Hepatocyte (in vitro differentiated cells): Measurements from ENCODE around the gene RNF125. TPM values are rescaled to one million over a fixed set of nuclear protein-coding genes. Genes with fewer than 3 reads are reported as not detected.

Experiments used
- DNase-seq: peaks from one replicate; pipeline ENCODE4 v3.0.0-alpha.2; 2016; ENCODE audit warnings: low spot score
- H2AFZ ChIP-seq: fragments of 200-600 bp; sonication (generic); 2 replicates; pipeline ENCODE4 v1.6.0; 2016; ENCODE audit warnings: antibody characterized with exemption, mild to moderate bottlenecking
- H3K27ac ChIP-seq: fragments of 200-600 bp; sonication (generic); 2 replicates; pipeline ENCODE4 v1.5.1; 2016; ENCODE audit warnings: mild to moderate bottlenecking
- H3K27me3 ChIP-seq: fragments of 200-600 bp; sonication (generic); 2 replicates; pipeline ENCODE4 v1.6.1; 2016
- H3K36me3 ChIP-seq: fragments of 200-600 bp; sonication (generic); replicated peaks from 2 replicates; pipeline ENCODE4 v1.5.1; 2016; ENCODE audit warnings: low read depth; ENCODE audit not compliant: insufficient read depth
- H3K4me1 ChIP-seq: fragments of 200-600 bp; sonication (generic); 2 replicates; pipeline ENCODE4 v1.5.1; 2016; ENCODE audit warnings: mild to moderate bottlenecking, moderate library complexity; ENCODE audit not compliant: insufficient read depth
- H3K4me2 ChIP-seq: fragments of 200-600 bp; sonication (generic); 2 replicates; pipeline ENCODE4 v1.6.0; 2016
- H3K4me3 ChIP-seq: fragments of 200-600 bp; sonication (generic); 2 replicates; pipeline ENCODE4 v1.5.1; 2016; ENCODE audit warnings: mild to moderate bottlenecking
- H3K79me2 ChIP-seq: fragments of 200-600 bp; sonication (generic); 2 replicates; pipeline ENCODE4 v1.6.0; 2017; ENCODE audit warnings: mild to moderate bottlenecking
- H3K9me2 ChIP-seq: fragments of 200-600 bp; sonication (generic); replicated peaks from 2 replicates; pipeline ENCODE4 v1.6.0; 2017; ENCODE audit warnings: mild to moderate bottlenecking; ENCODE audit not compliant: insufficient read depth
- H3K9me3 ChIP-seq: fragments of 200-600 bp; sonication (generic); 2 replicates; pipeline ENCODE4 v1.5.1; 2016; ENCODE audit warnings: low read depth, mild to moderate bottlenecking
- H4K20me1 ChIP-seq: fragments of 200-600 bp; sonication (generic); 2 replicates; pipeline ENCODE4 v1.6.0; 2016; ENCODE audit warnings: mild to moderate bottlenecking; ENCODE audit not compliant: insufficient read depth, poor library complexity, severe bottlenecking
- CTCF ChIP-seq: fragments of 200-600 bp; sonication (generic); IDR thresholded peaks from 2 replicates; pipeline ENCODE4 v1.5.1; 2016; ENCODE audit warnings: antibody characterized with exemption, mild to moderate bottlenecking; ENCODE audit not compliant: poor library complexity
- EZH2 ChIP-seq: fragments of 200-600 bp; sonication (generic); IDR thresholded peaks from 2 replicates; pipeline ENCODE4 v1.6.1; 2016; ENCODE audit warnings: antibody characterized with exemption, mild to moderate bottlenecking, borderline replicate concordance
- EZH2phosphoT487 ChIP-seq: fragments of 200-600 bp; sonication (generic); IDR thresholded peaks from one replicate; pipeline ENCODE4 v1.6.1; 2018; ENCODE audit warnings: antibody characterized with exemption, mild to moderate bottlenecking, low read depth, moderate library complexity; ENCODE audit not compliant: unreplicated experiment, severe bottlenecking
- WGBS: methylation state at CpG from one replicate; pipeline ENCODE4 v1.1.6; 2016; ENCODE audit warnings: low lambda C conversion rate; ENCODE audit errors: missing lambda C conversion rate; 5-methylcytosine and 5-hydroxymethylcytosine counted together
- polyA plus RNA-seq: library from polyadenylated mRNA; unstranded; fragments of >200 nt; fragmentation: Nextera tagmentation; extraction: Ambion mirVana; gene quantifications from 2 replicates; pipeline ENCODE4 v1.2.1, GENCODE V29; 2016
- total RNA-seq: library from RNA; depleted of rRNA; stranded (reverse); fragments of >200 nt; gene quantifications from 2 replicates; pipeline ENCODE4 v1.2.3, GENCODE V29; 2014

The RNF125 gene
- total RNA-seq, result 1.1 and 2.1 TPM in 2 replicates
- polyA plus RNA-seq, result 0.64 and 0.88 TPM in 2 replicates

GRCh38 chr18:32018331-32019250, at the start of gene RNF125:
Gene RNF125 (plus strand): TSS chr18:32018825. CDS start chr18:32018864, 39 bp downstream.
- no peaks in the 10 kb centered on the region for H3K36me3 ChIP-seq

GRCh38 chr18:31970617-31971016, 48.0 kb upstream of the RNF125 start:
- no peaks in the 10 kb centered on the region for H3K27me3 ChIP-seq
- no peak for DNase-seq
- no peaks in the 10 kb centered on the region for H3K9me3 ChIP-seq
- no peaks in the 10 kb centered on the region for H3K79me2 ChIP-seq
- no peaks in the 10 kb centered on the region for H3K9me2 ChIP-seq
- no peaks in the 10 kb centered on the region for H3K4me1 ChIP-seq
- no peaks in the 10 kb centered on the region for H3K36me3 ChIP-seq
- no peak overlapping the region for H2AFZ ChIP-seq
- H3K4me3 ChIP-seq, result no peak overlapping the region
- H3K4me2 ChIP-seq, result no peak overlapping the region
- TF ChIP-seq EZH2, result no peak
- TF ChIP-seq CTCF, result no peak
- TF ChIP-seq EZH2phosphoT487, result no peak
- no peak overlapping the region for H3K27ac ChIP-seq
- 64% methylated on average over 3 of the region's 3 CpGs for WGBS
- no peaks in the 10 kb centered on the region for H4K20me1 ChIP-seq

More at GRCh38 chr18:32018331-32019250, at the start of gene RNF125:
- peak within 1 kb of the TSS; percentile 57 for H3K4me3 ChIP-seq
- H3K4me1 ChIP-seq, result peaks cover 21% of the 10 kb centered on the region
- no peaks in the 10 kb centered on the region for H3K9me3 ChIP-seq
- peak within 1 kb of the TSS; percentile 92 for H2AFZ ChIP-seq
- DNase-seq, result peak; percentile 88
- H3K9me2 ChIP-seq, result no peaks in the 10 kb centered on the region
- H3K27ac ChIP-seq, result peak within 1 kb of the TSS; percentile 66
- H3K27me3 ChIP-seq, result peaks cover 3% of the 10 kb centered on the region
- no peaks in the 10 kb centered on the region for H3K79me2 ChIP-seq
- H3K4me2 ChIP-seq, result peak within 1 kb of the TSS; percentile 99
- TF ChIP-seq CTCF (no peak), EZH2phosphoT487 (no peak), EZH2 (no peak)
- no peaks in the 10 kb centered on the region for H4K20me1 ChIP-seq
- under 1% methylated on average over 65 of the region's 66 CpGs for WGBS

- no peaks in the 10 kb centered on the region for H3K9me2 ChIP-seq
- H3K9me3 ChIP-seq, result no peaks in the 10 kb centered on the region
- H3K79me2 ChIP-seq, result no peaks in the 10 kb centered on the region
- no peak overlapping the region for H3K4me3 ChIP-seq
- H3K27me3 ChIP-seq, result no peaks in the 10 kb centered on the region
- H3K36me3 ChIP-seq, result no peaks in the 10 kb centered on the region
- no peak overlapping the region for H3K27ac ChIP-seq
- DNase-seq, result no peak
- TF ChIP-seq CTCF (no peak), EZH2phosphoT487 (no peak), EZH2 (no peak)
- no peaks in the 10 kb centered on the region for H3K4me1 ChIP-seq
- 93% methylated on average over 4 of the region's 4 CpGs for WGBS
- H3K4me2 ChIP-seq, result no peak overlapping the region
- no peak overlapping the region for H2AFZ ChIP-seq
- H4K20me1 ChIP-seq, result no peaks in the 10 kb centered on the region
Observed at GRCh38 chr18:31973929-31974546, 44.6 kb upstream of the RNF125 start.
